Measurements from ENCODE around the gene PCDHGC5. TPM values are rescaled to one million over a fixed set of nuclear protein-coding genes. Genes with fewer than 3 reads are reported as not detected.

Gene PCDHGC5
- total and polyA plus RNA-seq, 2 of the 8 experiments (the other 6 are each of a cell fraction or from before 2014, with no cell fraction given): 0.41 to 1.1 TPM

DNA sequence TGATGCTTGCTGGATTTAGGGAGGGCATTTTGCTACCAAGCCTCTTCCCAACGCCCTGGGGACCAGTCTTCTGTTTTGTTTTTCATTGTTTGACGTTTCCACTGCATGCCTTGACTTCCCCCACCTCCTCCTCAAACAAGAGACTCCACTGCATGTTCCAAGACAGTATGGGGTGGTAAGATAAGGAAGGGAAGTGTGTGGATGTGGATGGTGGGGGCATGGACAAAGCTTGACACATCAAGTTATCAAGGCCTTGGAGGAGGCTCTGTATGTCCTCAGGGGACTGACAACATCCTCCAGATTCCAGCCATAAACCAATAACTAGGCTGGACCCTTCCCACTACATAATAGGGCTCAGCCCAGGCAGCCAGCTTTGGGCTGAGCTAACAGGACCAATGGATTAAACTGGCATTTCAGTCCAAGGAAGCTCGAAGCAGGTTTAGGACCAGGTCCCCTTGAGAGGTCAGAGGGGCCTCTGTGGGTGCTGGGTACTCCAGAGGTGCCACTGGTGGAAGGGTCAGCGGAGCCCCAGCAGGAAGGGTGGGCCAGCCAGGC lies 23.0 kb downstream of the PCDHGC5 start:
- Histone ChIP-seq H3K9me3 (ENCODE audit: insufficient read depth in 2 of 2, low read depth in 1 of 2, low read length in 1 of 2) (no peaks in the 10 kb centered on the region), H2AFZ (ENCODE audit: low read length) (no peak overlapping the region), H3K79me2 (ENCODE audit: control insufficient read depth in 1 of 2, insufficient read depth in 2 of 2, low read length in 2 of 2) (no peaks in the 10 kb centered on the region), H3K23ac (ENCODE audit: insufficient read length) (no peak overlapping the region), H3K56ac (replicated peaks; ENCODE audit: insufficient read length, low read depth, low read length) (no peak overlapping the region), H3K14ac (ENCODE audit: insufficient read length) (no peak overlapping the region), H3K27me3 (replicated peaks in 1 of 4; ENCODE audit: control insufficient read depth in 3 of 4, extremely low read depth in 1 of 4, insufficient read depth in 3 of 4, low read length in 3 of 4) (no peaks in the 10 kb centered on the region), H2BK12ac (ENCODE audit: low read depth, low read length) (no peak overlapping the region), H3K79me1 (ENCODE audit: low read depth, low read length) (no peaks in the 10 kb centered on the region), H3K4me3 (ENCODE audit: extremely low read depth in 1 of 4, insufficient read depth in 2 of 4, low read depth in 3 of 4, low read length in 4 of 4) (no peak overlapping the region), H2BK20ac (ENCODE audit: low read length) (no peak overlapping the region), H2BK120ac (replicated peaks; ENCODE audit: low read depth, low read length) (no peak overlapping the region), H2BK5ac (ENCODE audit: low read depth, low read length) (no peak overlapping the region), H3K27ac (ENCODE audit: low read depth, low read length) (no peak overlapping the region), H2BK15ac (ENCODE audit: low read length) (no peak overlapping the region), H4K91ac (replicated peaks; ENCODE audit: insufficient read length, low read length) (no peak overlapping the region), H3K36me3 (ENCODE audit: control insufficient read depth in 2 of 4, insufficient read depth in 4 of 4, low read length in 3 of 4) (peaks cover 2 to 13% (median 7%) of the 10 kb centered on the region in 4 experiments; a peak in 6 of 8 replicates), H3K23me2 (ENCODE audit: low read depth, low read length) (peaks cover 15% of the 10 kb centered on the region), H3K9ac (replicated peaks in 1 of 4; ENCODE audit: extremely low read depth in 1 of 4, low read depth in 3 of 4, low read length in 3 of 4) (no peak overlapping the region), H4K8ac (ENCODE audit: extremely low read depth, insufficient read depth, low read length) (no peak overlapping the region), H3K4ac (replicated peaks; ENCODE audit: insufficient read length, low read depth, low read length) (no peak overlapping the region), H3K4me1 (replicated peaks in 1 of 4; ENCODE audit: control insufficient read depth in 3 of 4, insufficient read depth in 4 of 4, low read length in 3 of 4) (peaks cover 7 to 35% (median 19%) of the 10 kb centered on the region in 4 experiments), H4K5ac (ENCODE audit: insufficient read length, low read depth, low read length) (no peak overlapping the region), H3K18ac (ENCODE audit: extremely low read depth, low read length) (no peak overlapping the region), H2AK5ac (ENCODE audit: low read depth, low read length) (no peak overlapping the region), H3K4me2 (ENCODE audit: insufficient read depth in 1 of 2, low read depth in 2 of 2, low read length in 2 of 2) (no peak overlapping the region; a peak in 1 of 4 replicates), H4K20me1 (replicated peaks in 1 of 2; ENCODE audit: control insufficient read depth in 1 of 2, insufficient read depth in 2 of 2, low read length in 2 of 2) (no peaks in the 10 kb centered on the region)
- FAIRE-seq (no peak), DNase-seq (ENCODE audit: low read depth in 1 of 2, low spot score in 2 of 2) (no peak)
- WGBS, 2 experiments (ENCODE audit: extremely low coverage in 1 of 2, insufficient coverage in 1 of 2, insufficient read length in 1 of 2, insufficient replicate concordance in 2 of 2, low coverage in 1 of 2, low lambda C conversion rate in 2 of 2, missing lambda C conversion rate in 1 of 2): 83% methylated on average over 4 of the region's 4 CpGs; no CpG with 5 or more reads in 1 of the 2 experiments
- CTCF ChIA-PET (ENCODE audit: partially characterized antibody): interaction anchor here (0.6 to 50.9 kb wide), 34 partner anchors 11 to 417 kb away, joined by 3 to 1236 read pairs (median 6); partner anchors contain the start of genes PCDHB11, PCDHB14, PCDHB15 and PCDHB2
- POLR2A ChIA-PET (ENCODE audit: partially characterized antibody): interaction anchor here (0.6 to 5.1 kb wide), 3 partner anchors 19 to 104 kb away, joined by 3 to 33 read pairs (median 5); partner anchors contain the start of genes PCDHGA11 and PCDHGB6
- TF ChIP-seq, protein P1, sequence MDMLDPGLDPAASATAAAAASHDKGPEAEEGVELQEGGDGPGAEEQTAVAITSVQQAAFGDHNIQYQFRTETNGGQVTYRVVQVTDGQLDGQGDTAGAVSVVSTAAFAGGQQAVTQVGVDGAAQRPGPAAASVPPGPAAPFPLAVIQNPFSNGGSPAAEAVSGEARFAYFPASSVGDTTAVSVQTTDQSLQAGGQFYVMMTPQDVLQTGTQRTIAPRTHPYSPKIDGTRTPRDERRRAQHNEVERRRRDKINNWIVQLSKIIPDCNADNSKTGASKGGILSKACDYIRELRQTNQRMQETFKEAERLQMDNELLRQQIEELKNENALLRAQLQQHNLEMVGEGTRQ (IDR thresholded peaks at IDR 0.05; ENCODE audit: low read length): no peak
- TF ChIP-seq KDM1A (IDR thresholded peaks at IDR 0.05; ENCODE audit: borderline replicate concordance, low read length): no peak
- TF ChIP-seq MAFK (IDR thresholded peaks at IDR 0.05; ENCODE audit: low read depth, low read length): no peak
- TF ChIP-seq EP300 (IDR thresholded peaks at IDR 0.05; ENCODE audit: borderline replicate concordance in 1 of 2, low read depth in 2 of 2, low read length in 2 of 2): no peak
- TF ChIP-seq, protein P2, sequence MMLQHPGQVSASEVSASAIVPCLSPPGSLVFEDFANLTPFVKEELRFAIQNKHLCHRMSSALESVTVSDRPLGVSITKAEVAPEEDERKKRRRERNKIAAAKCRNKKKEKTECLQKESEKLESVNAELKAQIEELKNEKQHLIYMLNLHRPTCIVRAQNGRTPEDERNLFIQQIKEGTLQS (IDR thresholded peaks at IDR 0.05; ENCODE audit: insufficient read depth, low read depth, low read length): no peak
- TF ChIP-seq SUZ12 (IDR thresholded peaks at IDR 0.05; ENCODE audit: low read length): no peak
- TF ChIP-seq TAF1 (IDR thresholded peaks at IDR 0.05; ENCODE audit: low read depth, low read length): no peak
- no peak for TF ChIP-seq NRF1 (IDR thresholded peaks at IDR 0.05; ENCODE audit: low read depth, low read length)
- no peak for TF ChIP-seq EZH2 (IDR thresholded peaks at IDR 0.05; ENCODE audit: low read depth, low read length, severe bottlenecking)
- no peak for TF ChIP-seq SRF (IDR thresholded peaks at IDR 0.05; ENCODE audit: low read depth, low read length)
- no peak for TF ChIP-seq GTF2F1 (IDR thresholded peaks at IDR 0.05; ENCODE audit: borderline replicate concordance, low read depth, low read length)

Data from H1 (cell line).